Glomerular visceral epithelial cell (primary cell): ENCODE results near the gene RBKS.

Source experiments
- DNase-seq: peaks from one replicate; pipeline ENCODE4 v3.0.0-alpha.2; 2016; ENCODE audit errors: extremely low spot score

Gene RBKS

GRCh38 chr2:27890146-27890923, at the start of gene RBKS, which contains the start of gene BABAM2:
TSS of gene RBKS (minus strand) at chr2:27890387. CDS start at chr2:27890345, 42 bp downstream.
TSS of gene BABAM2 (plus strand) at chr2:27890729. CDS start at chr2:27894557, 3,828 bp downstream.
- DNase-seq = peak; percentile 85

- no peak for DNase-seq
These were observed 44.8 kb upstream of the RBKS start for GRCh38 chr2:27935026-27935425.

- DNase-seq = peak; percentile 61
These were observed 42.2 kb upstream of the RBKS start for GRCh38 chr2:27932396-27932795.

- DNase-seq = no peak
These were observed 41.3 kb upstream of the RBKS start for GRCh38 chr2:27931361-27931950.

GRCh38 chr2:27929916-27930486, 39.8 kb upstream of the RBKS start:
- DNase-seq = no peak

GRCh38 chr2:27925766-27926472, 35.7 kb upstream of the RBKS start:
- DNase-seq = no peak

- DNase-seq = peak; percentile 59
These were observed 32.7 kb upstream of the RBKS start for GRCh38 chr2:27922842-27923241.

GRCh38 chr2:27921880-27922547, 31.8 kb upstream of the RBKS start:
- peak; percentile 70 for DNase-seq

- DNase-seq = no peak
These were observed 31.2 kb upstream of the RBKS start for GRCh38 chr2:27921424-27921823.

GRCh38 chr2:27920148-27920885, 30.1 kb upstream of the RBKS start:
- peak; percentile 29 for DNase-seq

- no peak for DNase-seq
These were observed 26.3 kb upstream of the RBKS start for GRCh38 chr2:27916293-27916995.

- no peak for DNase-seq
These were observed 25.7 kb upstream of the RBKS start for GRCh38 chr2:27915874-27916273.

- DNase-seq = no peak
These were observed 25.0 kb upstream of the RBKS start for GRCh38 chr2:27915191-27915590.

- DNase-seq = no peak
These were observed 24.6 kb upstream of the RBKS start for GRCh38 chr2:27914805-27915175.

GRCh38 chr2:27914041-27914804, 24.0 kb upstream of the RBKS start:
- no peak for DNase-seq

GRCh38 chr2:27912512-27912911, 22.3 kb upstream of the RBKS start:
- no peak for DNase-seq

GRCh38 chr2:27911458-27912210, 21.4 kb upstream of the RBKS start:
- no peak for DNase-seq

- no peak for DNase-seq
These were observed 19.7 kb upstream of the RBKS start for GRCh38 chr2:27909901-27910300.

GRCh38 chr2:27907547-27907946, 17.4 kb upstream of the RBKS start:
- DNase-seq = no peak
